HFFc6 (cell line): Measurements from ENCODE around the gene EXOC4. TPM values are rescaled to one million over a fixed set of nuclear protein-coding genes. Genes with fewer than 3 reads are reported as not detected.

ENCODE experiments used
- DNase-seq: peaks from one replicate; pipeline ENCODE4 v3.0.0-alpha.2; 2018
- H3K27ac Mint-ChIP-seq: 2 replicates; pipeline ENCODE4 v1.8.0; 2020; ENCODE audit warnings: mild to moderate bottlenecking, mixed read lengths
- H3K27me3 Mint-ChIP-seq: 2 replicates; pipeline ENCODE4 v1.8.0; 2021; ENCODE audit warnings: mild to moderate bottlenecking, moderate library complexity, mixed read lengths; ENCODE audit not compliant: insufficient read depth
- H3K36me3 Mint-ChIP-seq: 2 replicates; pipeline ENCODE4 v1.8.0; 2021; ENCODE audit warnings: low read depth, mixed read lengths
- H3K4me1 Mint-ChIP-seq: 2 replicates; pipeline ENCODE4 v1.8.0; 2020; ENCODE audit warnings: low read depth, mixed read lengths
- H3K4me3 Mint-ChIP-seq: 2 replicates; pipeline ENCODE4 v1.8.0; 2020; ENCODE audit warnings: mild to moderate bottlenecking, moderate library complexity, mixed read lengths
- H3K9me3 Mint-ChIP-seq: 2 replicates; pipeline ENCODE4 v1.8.0; 2020; ENCODE audit warnings: mild to moderate bottlenecking, mixed read lengths
- CTCF ChIP-seq: fragments of 200-600 bp; sonication (generic); IDR thresholded peaks from 2 replicates; pipeline ENCODE4 v1.5.0; 2021; ENCODE audit warnings: antibody characterized with exemption, mild to moderate bottlenecking
- total RNA-seq, 6 experiments: library from RNA; stranded (reverse); fragmentation: NEBNext Ultra II Directional; extraction: Animal tissue kit (Norgen Biotek cat#: 25700); gene quantifications; 2 replicates in 1 of 6; 3 replicates in 5 of 6; pipeline ENCODE4 v1.2.3, GENCODE V29; 2021

The EXOC4 gene
- total RNA-seq, 6 experiments from 2014 or later = 57.6 to 67.6 (median 61.4) TPM

DNA sequence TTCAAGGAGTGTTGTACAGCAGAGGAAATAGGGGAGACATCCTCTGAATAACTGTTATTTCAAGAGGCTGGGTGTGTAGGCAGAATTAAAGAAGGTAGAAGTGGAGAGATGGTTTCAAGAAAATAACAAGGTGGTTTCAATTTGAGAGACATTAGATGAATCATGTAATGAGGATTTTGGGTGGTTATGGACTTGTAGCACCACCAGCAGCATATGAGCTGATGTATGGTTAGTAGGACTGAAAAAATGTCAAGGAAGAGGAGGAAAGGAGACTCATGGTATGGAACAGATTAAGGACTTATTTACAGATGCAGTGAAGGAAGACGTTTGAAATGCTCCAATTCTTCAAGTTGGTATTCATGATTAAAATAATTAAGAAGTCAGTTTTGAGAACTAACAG, 166.2 kb downstream of the EXOC4 start:
- Mint-ChIP-seq H3K27me3 (no peaks in the 10 kb centered on the region), H3K36me3 (peaks cover 3% of the 10 kb centered on the region), H3K9me3 (no peaks in the 10 kb centered on the region), H3K27ac (no peak overlapping the region; the same call in 1 of the 2 replicates), H3K4me1 (peaks cover 19% of the 10 kb centered on the region), H3K4me3 (no peak overlapping the region; the same call in 1 of the 2 replicates)
- no peak for TF ChIP-seq CTCF
- no peak for DNase-seq

GRCh38 chr7:133423618-133424017, 170.7 kb downstream of the EXOC4 start:
- Mint-ChIP-seq H3K4me3 (no peak overlapping the region), H3K4me1 (peaks cover 10% of the 10 kb centered on the region), H3K36me3 (peaks cover 13% of the 10 kb centered on the region), H3K27me3 (no peaks in the 10 kb centered on the region), H3K9me3 (no peaks in the 10 kb centered on the region), H3K27ac (no peak overlapping the region)
- no peak for TF ChIP-seq CTCF
- DNase-seq = no peak

DNA sequence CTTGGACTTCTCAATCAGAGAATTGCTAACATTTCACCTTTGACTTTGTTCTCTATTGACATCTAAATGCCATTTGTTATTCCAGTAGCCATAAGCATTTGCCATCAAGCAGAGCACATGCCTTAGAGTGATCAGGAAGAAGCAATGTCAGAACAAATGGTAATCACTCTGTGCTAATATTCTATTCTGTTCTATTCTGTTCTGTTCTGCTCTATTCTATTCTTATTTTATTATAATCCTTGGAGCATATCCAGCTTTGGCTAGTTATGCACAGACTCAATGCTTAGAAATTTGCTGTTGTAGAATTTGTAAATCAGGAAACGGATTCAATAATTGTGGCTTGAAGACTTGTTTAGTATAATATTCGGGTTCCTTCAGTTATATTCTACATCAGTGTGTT, 175.4 kb downstream of the EXOC4 start:
- no peak for DNase-seq
- Mint-ChIP-seq H3K27ac (no peak overlapping the region), H3K4me1 (peaks cover 17% of the 10 kb centered on the region), H3K27me3 (no peaks in the 10 kb centered on the region), H3K4me3 (no peak overlapping the region), H3K9me3 (no peaks in the 10 kb centered on the region), H3K36me3 (peaks cover 13% of the 10 kb centered on the region)
- no peak for TF ChIP-seq CTCF

- no peak for DNase-seq
- H3K4me1 Mint-ChIP-seq = peaks cover 22% of the 10 kb centered on the region
Observed at GRCh38 chr7:133428876-133429275, 176.0 kb downstream of the EXOC4 start.

GRCh38 chr7:133429371-133429770, 176.5 kb downstream of the EXOC4 start:
- Mint-ChIP-seq H3K4me1 (peaks cover 27% of the 10 kb centered on the region), H3K27ac (no peak overlapping the region), H3K36me3 (peaks cover 7% of the 10 kb centered on the region), H3K9me3 (no peaks in the 10 kb centered on the region), H3K4me3 (no peak overlapping the region), H3K27me3 (no peaks in the 10 kb centered on the region)
- DNase-seq = no peak
- no peak for TF ChIP-seq CTCF

More at GRCh38 chr7:133428876-133429275, 176.0 kb downstream of the EXOC4 start:
- Mint-ChIP-seq H3K9me3 (no peaks in the 10 kb centered on the region), H3K36me3 (peaks cover 12% of the 10 kb centered on the region), H3K4me3 (no peak overlapping the region; the same call in 1 of the 2 replicates), H3K27ac (no peak overlapping the region), H3K27me3 (no peaks in the 10 kb centered on the region)
- TF ChIP-seq CTCF = no peak
